Activated effector memory CD4-positive, alpha-beta T cell treated with anti-CD3 and anti-CD28 coated beads, Interleukin-2, amount 50 U/mL, for 16 hours (primary cell): ENCODE results near the gene SYNJ2.

ENCODE experiments used
- DNase-seq: peaks from one replicate; pipeline ENCODE4 v3.0.0-alpha.2; 2020

Gene SYNJ2

DNA sequence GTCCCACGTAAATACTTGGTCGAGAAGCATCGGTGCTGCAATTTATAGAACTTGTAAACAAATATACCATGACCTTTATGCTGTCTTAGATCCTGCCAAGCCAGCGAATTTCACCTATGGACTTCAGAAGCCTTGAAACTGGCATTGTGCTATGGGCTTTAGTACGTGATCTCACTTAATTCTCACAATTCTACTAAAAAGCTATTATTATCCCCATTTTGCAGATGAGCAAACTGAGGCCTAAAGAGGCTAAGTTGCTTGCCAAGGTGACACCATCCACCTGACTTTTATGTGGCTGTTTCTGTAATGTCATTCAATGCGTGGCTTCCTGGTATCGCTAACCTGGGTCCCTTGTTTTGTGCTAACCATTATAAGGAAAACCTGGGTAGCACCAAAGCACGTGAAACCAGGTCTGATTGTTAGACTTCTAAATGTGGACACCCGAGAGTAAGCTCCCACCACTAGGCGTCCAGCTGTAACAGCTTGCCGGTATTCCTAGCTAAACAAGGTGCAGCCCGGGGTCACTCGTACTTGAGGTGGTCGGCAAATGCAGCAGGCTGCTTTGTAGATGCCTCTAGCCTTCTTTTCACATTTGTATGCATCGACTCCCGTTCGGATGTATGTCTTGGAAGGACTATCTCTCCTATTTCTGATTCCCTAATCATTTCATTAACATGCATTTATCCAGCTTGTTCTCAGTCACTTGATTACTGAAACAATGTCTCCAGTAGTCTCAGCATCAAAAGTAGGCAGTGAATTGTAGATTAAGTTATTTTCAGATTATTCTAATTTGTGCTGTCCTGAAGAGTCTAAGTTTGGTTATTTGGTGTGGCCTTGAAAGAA lies 1.1 kb downstream of the SYNJ2 start:
- peak; percentile 65 for DNase-seq

GRCh38 chr6:157983406-157984119 lies 1.9 kb downstream of the SYNJ2 start:
- DNase-seq, result peak; percentile 50

- DNase-seq, result no peak
These were observed 2.5 kb downstream of the SYNJ2 start for GRCh38 chr6:157984128-157984527.

DNA sequence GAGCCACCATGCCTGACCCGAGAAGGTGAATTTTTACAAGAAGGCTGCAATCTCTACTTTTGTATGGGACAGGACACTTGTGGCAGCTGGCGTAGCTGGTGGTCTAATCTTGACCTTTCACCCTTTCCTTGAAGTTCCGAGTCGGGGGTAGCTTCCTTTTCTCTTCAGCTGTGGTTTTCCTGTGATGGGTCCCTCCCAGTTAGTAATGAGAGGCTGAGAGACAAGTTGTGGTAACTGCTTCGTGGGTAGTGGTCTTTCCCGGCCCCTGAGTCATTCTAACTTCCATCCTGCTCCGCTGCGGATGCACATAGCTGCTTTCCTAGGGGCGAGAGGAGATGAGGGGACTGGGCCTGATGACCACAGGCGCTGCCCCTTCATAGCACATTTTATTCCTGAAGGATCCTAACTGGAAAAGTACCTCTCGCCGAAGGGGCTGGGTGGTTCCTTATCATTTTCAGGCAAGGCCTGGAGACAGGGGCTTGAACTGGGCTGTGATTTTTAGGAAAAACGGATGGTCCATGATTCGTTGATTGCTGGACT lies 3.1 kb downstream of the SYNJ2 start:
- DNase-seq, result peak; percentile 47

DNA sequence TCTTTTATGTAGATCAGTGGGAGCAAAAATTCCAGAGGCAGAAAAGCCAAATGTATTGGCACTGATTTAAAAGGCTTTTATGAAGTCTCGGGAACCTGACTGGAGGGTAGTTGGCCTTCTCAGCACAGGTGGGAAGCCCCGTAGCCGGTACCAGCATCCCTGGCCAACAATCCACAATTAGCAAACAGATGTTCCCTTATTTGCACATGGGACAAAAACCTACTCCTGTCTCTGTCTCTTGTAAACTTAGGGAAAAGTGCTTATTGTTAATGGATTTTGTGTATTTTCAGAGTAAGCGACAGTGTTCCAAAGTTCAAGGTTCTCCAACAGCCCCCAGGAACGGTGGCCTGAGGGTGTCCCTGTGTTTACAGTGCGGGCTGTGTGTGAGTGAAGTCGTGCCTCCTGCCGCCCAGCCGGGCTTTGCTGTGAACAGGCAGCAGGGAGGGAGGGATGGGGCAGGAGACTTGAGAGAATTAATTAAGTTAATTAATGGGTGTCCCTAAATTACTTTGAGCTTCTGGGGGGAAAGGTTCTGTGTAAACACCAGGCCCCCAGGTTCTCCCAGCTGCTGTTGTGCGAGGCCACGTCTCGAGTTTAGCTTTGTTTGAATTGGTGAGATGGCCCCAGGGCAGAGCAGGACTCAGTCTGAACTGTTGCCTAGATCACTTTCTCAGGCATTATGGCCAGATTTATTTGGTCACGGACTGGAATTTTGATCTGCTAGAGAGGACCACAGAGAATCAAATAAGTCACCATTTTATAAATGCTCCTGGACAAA lies 3.9 kb downstream of the SYNJ2 start:
- peak; percentile 28 for DNase-seq

- DNase-seq, result no peak
These were observed 6.4 kb downstream of the SYNJ2 start for GRCh38 chr6:157987788-157988699.

GRCh38 chr6:157988700-157989063 lies 7.0 kb downstream of the SYNJ2 start:
- no peak for DNase-seq

- DNase-seq, result peak; percentile 60
These were observed 8.1 kb downstream of the SYNJ2 start for GRCh38 chr6:157989541-157990289.

DNA sequence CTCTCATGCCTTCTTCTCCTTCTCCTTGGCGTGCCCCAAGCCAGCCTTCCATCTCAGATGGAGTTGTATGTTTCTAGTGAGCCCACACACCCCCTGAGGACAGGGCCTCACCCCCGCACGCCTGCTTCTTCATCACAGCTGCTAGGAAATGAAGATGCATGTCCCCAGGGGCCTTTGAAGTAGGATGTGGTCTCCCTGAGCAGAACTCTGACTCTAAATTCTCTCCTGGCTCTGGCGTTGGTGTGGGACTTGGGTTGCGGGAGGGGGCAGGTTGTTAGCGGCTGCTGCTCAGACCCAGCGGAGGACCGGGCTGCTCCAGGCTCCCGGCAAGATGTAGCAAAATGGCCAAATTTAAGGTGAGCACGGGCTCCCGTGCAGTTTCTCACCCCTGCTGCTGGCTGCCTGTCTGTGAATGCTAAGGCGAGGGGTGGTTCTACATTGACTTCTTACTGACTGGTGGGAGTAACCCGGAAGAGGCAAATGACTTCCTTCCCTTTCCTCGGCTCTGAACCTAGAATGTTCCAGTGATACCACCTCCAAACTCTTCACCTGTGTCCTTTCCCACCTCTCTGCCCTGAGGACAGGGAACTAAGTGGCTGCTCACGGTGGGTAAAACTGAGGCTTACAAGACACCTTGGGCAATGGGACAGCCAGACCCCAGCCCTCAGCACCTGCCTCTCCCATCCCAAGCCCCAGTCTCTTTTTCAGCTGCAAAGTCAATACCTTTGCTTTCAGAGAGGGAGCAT lies 8.8 kb downstream of the SYNJ2 start:
- DNase-seq, result peak; percentile 59

- peak; percentile 51 for DNase-seq
These were observed 9.4 kb downstream of the SYNJ2 start for GRCh38 chr6:157991067-157991432.

- no peak for DNase-seq
These were observed 11.4 kb downstream of the SYNJ2 start for GRCh38 chr6:157993076-157993475.

DNA sequence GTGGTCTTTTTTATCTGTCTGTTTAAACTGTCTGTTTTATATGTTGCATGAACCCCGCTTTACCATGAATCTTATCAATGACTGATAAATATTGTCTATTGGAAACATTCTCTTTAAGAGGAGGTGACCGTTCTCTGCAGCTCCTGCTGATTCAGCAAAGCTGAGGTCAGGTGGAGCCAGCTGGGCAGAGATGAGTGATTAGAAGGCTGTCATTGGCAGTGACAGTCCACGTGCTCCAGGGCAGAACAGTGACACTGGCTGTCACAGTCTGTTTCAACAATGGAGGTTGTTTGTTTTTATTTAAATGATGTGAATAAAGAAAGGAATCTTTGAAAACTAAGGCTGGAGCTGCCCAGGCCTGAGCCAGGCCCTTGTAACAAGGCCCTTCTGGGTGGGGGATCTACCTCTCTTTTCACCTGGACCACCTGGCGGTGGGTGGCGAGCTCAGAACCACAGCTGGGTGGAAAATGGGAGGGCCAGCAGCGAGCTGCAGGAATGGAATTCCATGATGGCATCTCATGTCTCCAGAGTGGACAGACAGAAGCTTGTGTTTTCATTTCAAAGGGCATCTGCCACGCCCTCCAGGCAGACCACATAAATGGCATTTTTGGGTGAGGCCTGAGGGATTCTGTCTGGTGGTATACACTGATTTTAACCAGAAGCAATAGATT lies 12.6 kb downstream of the SYNJ2 start:
- no peak for DNase-seq

DNA sequence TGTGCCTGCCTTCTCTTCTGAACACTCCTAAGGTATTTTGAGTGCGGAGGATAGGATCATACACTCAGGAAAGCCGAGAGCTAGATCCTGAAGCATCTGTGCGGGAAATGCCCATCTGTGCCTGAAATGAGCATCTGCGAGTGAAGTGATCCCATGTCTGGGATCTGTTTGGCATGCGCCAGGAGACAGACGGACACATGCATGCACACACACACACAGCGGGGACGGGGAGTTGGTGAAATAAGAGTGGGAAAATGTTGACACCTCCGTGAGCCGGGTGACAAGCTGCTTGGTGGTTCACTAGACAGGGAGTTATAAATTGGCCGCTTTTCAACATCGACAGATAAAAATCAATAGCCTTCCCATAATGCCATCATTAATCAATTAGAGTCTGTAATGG lies 13.8 kb downstream of the SYNJ2 start:
- DNase-seq, result peak; percentile 47

DNA sequence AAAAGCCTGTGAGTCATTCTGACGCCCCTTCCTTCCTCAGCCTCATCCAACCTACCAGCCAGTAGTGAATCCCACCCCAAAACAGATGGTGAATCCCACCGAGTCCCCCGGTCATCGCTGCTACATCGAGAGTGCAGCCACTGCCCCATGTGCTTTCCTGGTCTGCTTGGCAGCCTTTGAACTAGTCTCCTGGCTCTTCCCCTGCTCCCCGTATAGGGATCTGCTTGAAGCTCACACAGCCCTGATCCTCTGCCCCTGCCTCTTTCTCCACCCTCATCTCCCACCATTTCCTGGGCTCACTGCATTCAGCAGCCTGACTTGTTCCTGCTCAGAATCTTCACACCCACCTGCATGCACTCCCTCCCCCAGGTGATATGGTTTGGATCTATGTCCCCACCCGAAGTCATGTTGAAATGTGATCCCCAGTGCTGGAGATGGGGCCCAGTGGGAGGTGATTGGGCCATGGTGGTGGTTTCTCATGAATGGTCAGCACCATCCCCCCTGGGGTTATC lies 14.6 kb downstream of the SYNJ2 start:
- peak; percentile 36 for DNase-seq

DNA sequence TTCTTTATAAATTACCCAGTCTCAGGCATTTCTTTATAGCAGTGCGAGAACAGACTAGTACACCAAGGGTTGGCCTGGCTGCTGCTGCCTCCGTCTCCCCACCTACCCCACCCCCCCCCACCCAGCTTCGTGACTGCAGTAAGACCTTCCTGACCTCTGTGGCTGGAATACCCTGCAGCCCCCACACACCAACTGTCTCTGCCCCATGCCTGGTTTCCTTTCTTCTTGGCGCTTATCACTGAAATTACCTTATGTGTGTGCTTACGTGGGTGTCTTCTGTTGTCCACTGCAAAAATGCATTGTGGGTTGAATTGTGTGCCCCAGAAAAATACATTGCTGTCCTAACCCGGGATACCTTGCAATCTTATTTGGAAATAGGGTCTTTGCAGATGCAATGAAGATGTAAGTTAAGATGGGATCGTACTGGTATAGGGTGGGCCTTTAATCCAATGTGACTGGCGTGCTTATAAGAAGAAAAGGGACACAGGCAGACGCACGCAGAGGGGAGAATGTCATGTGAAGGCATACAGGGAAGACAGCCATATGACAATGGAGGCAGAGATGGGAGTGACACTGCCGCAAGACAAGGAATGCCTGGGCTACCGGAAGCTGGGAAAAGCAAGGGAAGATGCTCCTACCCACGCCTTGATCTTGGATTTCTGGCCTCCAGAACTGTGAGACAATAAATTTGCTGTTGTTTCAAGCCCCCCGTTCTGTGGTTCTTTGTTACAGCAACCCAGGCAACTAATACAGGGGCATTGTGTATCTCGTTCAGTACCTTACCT lies 15.4 kb downstream of the SYNJ2 start:
- no peak for DNase-seq

- no peak for DNase-seq
These were observed 16.4 kb downstream of the SYNJ2 start for GRCh38 chr6:157997893-157998608.

GRCh38 chr6:157998707-157999167 lies 17.1 kb downstream of the SYNJ2 start:
- no peak for DNase-seq
